Erythroblast (primary cell): ENCODE measurements around the gene PACS1.

Experiments
- GATA1 ChIP-seq: IDR thresholded peaks from 2 replicates; pipeline ENCODE4 v1.6.1; 2011; ENCODE audit warnings: low read depth, mild to moderate bottlenecking, control low read depth, low read length, moderate library complexity
- POLR2A ChIP-seq: IDR thresholded peaks from 2 replicates; pipeline ENCODE4 v1.6.1; 2011; ENCODE audit warnings: mild to moderate bottlenecking, low read length

DNA sequence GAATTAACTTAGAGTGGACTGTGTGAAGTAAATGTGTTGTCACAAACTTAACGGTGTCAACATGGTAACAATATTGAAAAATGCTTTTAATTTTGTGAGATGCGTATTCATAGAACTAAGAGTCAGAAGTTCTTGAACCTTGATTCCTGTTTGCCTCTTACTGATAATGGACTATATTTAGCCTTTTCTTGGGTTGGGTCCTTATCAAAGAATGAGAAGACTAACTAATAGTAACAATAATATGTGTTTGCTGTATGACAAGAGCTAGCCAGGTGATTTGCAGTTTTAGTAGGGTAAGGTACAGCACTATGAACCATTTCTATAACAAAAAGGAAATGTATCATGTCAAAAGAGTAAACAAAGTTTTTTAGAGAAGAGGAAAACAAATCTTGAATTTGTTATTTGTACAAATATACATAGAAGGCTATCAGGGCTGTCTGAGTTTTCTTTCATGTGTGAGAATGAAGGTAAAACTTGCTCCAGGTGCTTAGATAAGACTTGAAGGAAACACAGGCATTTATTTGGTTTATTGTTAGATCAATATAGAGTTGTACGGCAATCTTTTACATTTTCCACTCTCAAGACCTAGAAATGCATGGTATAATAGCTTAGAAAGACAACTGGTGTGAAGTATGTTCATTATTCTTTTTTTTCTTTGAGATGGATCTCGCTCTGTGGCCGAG, 74.1 kb downstream of the PACS1 start:
- TF ChIP-seq POLR2A (no peak), GATA1 (no peak)
